Activated CD4-positive, alpha-beta T cell treated with anti-CD3 and anti-CD28 coated beads, Interleukin-2, amount 50 U/mL, for 48 hours (primary cell): ENCODE results near the gene VAC14.
"Not testable (repeated sequence)": the region's sequence is repeated elsewhere in the genome, so short reads cannot be mapped to it uniquely, and the experiment has no call there.

Experiments used
- DNase-seq, 2 experiments: peaks; one replicate each; pipeline ENCODE4 v3.0.0-alpha.2; 2020

Gene VAC14

DNA sequence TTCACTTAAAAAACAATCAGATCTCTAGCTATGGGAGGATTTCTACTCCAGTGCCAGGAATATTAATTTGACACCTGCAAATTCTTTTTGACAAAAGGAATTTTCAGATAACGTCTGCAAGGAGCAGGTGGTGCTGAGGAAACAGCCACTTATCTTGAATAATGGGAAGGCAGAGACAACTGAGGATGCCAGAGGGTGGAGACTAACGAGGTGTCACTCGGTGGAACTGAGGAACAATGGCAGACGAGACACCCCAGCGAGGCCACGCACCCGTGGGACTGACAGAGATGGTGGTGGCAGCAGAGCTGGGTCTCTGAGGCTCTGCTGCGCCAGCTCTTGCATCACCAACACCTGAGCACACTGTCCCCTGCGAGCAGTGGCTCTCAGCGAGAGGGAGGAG, 42.2 kb downstream of the VAC14 start:
- DNase-seq: no peak

DNA sequence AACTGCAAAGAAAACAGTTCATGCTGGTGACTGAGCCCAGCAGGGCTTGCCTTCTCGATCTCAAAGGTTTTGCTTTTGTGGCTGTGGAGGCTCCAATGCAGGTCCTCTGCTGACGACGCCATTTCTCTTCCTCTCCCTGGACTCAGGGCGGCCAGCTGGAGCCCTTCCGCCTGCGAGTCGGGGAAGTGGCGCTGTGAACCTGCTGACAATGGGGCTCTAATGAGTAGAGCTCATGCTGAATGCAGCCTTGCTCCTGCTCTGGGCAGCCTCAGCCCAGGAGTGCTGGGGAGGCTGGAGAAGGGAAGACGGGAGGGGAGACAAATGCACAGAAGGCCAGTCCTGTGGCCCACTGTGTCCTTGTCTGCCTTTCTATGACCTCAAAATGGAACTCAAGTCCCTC, 43.8 kb downstream of the VAC14 start:
- DNase-seq: no peak

DNA sequence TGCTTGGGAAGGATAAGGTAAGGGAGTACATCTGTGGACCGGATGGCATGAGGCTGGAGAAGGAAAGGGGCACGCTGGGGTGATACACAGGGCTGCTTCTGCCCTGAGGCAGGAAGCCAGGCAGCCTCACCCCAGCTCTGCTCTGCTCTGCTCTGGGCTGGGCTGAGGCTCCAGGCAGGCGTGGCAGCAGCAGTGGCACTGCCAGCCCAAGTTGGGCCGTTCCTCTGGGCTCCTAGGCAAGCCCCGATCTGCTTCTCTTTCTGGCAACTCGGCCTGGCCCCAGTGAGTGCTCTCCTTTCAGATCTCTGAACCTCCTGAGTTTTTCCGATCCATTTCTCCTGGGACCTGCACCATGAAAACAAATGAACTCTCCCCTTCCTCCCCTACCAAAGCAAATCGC, 44.9 kb downstream of the VAC14 start:
- no peak for DNase-seq

DNA sequence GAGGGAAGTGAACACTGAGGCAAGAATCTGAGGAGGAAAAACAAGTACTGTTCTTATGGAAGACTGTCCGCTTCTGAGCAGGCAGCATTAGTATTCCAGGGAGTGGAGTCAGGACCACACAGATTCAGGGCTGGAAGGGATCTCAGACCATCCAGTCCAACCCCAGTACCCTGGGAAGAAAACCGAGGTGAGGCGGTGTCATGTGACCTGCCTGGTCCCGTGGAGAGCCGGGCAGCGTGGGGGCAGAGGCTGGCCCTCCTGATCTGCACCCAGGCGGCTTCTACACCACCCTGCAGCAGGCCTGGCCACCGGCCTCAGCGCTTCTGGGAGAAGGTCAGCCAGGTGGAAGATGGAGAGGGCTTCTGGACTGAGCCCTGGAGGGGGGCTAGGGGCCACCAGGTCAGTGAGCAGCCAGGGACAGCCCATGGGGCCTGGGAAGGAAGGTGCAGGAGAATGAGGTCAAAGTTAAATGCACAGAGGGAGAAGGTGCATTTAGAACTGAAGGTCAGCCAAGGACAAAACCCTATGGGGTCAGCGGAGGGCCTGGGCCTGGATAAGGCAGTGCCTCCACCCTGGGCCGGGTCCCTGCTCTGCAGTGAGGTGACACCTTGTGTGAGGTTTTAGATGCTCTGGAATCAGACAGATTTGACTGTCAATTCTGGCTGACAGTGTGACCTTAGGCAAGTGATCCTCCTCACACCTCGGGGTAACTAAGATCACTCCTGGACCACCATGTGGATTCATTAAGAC, 45.9 kb downstream of the VAC14 start:
- DNase-seq: no peak

DNA sequence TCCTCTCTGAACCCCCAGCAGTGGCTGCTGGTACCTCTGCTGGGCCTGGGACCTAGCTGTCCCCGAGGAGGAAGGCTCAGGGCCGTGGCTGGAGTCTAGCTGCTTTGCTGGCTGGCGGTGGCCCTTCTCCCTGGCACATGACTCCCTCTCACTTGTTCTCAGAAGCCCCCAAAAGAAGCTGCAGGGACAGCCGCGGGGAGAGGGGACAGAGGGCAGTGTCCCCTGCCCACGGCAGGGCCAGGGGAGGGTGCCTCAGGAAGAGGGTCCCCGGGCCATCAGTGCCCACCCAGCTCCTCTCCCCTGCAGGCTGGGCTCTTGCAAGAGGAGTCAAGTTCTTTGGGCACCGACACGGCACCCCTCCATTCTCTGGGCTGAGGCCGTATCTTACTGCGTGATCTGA, 46.6 kb downstream of the VAC14 start:
- no peak for DNase-seq

DNA sequence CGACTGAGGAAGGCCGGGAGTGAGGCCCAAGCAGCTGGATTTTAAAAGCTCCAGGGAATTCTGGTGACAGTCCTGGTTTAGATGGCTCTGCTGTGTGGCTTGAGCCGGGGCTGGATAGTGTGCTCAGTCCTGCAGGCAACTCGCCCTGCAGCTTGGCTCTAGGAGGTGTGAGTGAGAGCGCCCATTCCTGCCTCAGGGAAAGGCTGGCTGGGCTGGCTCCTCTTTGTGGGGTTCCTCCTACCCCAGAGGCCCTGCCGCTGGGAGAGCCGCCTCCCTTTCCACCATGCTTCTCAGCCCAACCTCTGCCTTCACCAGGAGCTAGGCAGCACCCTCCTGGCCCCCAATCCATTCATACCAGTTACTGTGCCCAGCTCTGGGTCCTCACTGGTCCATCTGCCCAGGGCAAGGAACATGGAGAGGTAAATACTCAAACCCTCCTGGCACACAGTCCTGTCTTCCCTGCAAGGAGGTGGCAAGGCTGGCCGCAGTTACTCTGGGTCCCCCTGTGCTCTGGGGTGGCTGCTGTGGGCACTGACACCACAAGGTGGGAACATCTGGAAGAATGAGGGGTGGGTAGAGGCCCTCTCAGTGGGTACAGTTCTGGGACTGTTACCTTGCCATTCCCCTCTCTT, 47.1 kb downstream of the VAC14 start:
- DNase-seq: no peak

DNA sequence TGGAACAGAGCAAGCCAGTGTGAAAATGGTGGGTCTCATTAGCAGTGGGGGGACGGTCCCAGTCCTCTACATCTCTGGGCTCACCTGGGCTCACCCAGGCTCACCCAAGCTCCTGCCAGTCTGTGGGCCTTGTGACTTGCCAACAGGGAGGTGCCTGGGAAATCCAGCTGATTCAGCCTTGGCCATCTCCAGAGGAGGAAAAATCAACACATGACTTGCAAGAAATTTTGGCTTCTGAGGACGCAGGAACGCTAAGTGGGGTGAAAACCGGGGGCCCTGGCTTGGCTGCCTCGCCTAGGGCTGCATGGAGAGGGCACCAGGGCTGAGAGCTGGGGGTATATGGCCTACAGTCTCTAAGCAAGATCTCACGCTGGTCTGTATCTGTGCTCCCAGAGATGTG, 47.7 kb downstream of the VAC14 start:
- DNase-seq: no peak

DNA sequence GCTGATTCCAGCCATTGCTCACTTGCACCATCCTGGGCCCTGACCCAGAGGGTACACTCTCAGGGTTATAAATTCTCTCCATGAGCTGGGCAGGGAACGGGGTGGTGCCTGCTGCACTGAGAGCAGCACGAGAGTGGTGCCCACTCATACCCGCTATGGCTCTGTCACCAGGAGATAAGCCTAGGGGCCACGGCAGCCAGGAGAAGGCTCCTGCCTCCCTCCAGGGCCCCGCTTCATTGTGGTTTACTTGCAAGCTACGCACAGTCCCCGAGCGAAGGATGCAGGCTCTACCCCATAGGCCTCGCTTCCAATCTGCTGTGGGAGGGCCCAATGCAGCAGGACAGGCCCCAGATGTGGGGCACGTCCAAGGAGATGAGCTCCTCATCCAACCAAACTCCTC, 48.5 kb downstream of the VAC14 start:
- DNase-seq: no peak

DNA sequence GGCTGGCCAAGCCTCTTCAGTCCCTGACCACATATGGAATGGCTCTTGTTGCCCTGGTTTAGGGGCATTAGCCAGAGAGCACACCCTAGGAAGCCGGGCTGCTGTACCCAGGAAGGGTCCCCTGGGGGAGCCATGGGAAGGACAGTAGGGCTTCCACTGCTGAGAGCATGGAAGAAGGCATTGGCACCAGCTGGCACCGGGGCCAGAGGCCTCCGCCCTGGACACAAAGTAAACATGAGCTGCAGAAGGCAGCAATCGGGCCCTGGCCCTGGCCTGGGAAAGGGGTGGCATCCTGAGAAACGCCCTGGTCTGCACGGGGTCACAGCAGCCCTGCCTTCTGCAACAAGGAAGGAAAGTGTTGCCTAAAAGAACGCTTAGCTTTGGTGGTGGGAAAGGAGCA, 49.4 kb downstream of the VAC14 start:
- no peak for DNase-seq

DNA sequence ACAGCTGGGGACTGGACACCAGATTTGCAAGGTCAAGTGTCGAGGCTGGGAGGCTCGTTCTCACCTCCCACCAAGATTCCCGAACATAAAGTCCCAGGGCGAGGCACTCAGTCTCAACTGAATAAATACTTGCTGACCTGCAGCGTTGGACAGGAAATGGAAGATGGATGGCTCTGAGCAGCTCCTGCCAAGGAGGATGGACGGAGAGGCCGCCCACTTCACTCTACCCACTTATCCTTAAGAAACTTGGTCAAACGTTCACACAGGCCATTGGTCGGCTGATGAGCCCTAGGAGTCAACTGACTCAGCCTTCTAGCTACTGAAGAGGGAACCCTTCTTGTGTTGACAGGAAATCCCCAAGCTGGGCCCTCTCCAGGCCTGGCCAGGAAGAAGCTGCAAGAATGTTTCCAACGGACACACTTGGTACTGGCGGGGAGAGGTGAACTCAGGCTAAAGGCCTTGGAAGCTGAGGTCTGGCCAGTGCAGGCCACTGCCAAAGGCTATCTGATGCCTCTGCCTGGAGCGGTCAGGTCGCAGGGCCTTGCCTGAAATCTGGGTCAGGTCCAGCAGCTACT, 50.0 kb downstream of the VAC14 start:
- DNase-seq: no peak

DNA sequence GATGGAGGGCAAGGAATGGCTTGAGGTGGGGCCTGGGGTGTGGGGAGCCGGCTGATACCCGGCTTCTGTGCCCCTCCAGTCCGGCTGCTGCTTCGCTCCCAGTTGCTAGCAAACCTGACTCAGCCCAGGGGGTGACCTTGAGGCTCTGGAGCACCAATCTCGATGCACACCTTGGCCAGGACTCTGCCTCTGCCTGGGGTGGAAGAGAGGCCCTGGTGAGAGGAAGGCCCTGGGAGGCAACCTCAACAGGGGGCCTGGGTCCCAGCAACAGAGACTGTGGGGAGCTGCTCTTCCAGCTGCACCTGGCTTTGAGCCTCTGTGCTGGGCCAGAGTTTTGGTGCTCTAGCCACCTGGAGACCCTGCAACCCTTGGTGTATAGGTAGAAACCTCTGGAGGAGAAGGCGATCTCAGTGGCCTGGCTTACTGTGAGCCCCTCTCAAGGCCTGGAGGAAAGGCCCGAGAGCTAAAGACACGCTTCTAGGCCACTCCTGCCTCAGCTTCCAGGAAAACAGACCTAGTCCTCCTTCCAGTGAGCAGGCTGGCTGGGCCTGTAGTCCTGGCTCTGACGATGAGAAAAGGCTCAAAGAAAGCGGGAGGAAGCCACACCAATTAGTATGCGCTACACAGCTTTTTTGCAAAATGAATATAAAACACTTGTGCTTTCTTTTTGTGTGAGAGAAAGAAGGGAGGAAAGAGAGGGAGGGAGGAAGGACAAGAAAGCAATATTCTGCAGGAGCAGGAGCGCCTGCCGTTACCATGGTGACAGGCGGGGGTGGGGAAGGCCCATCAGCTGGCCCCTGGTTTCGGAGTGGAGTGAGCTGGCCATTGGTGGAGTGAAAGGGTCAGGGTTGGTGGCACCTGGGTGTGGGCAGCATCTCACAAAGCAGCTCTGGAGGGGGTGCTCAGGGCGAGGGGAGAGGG, 51.0 kb downstream of the VAC14 start:
- DNase-seq: no peak

DNA sequence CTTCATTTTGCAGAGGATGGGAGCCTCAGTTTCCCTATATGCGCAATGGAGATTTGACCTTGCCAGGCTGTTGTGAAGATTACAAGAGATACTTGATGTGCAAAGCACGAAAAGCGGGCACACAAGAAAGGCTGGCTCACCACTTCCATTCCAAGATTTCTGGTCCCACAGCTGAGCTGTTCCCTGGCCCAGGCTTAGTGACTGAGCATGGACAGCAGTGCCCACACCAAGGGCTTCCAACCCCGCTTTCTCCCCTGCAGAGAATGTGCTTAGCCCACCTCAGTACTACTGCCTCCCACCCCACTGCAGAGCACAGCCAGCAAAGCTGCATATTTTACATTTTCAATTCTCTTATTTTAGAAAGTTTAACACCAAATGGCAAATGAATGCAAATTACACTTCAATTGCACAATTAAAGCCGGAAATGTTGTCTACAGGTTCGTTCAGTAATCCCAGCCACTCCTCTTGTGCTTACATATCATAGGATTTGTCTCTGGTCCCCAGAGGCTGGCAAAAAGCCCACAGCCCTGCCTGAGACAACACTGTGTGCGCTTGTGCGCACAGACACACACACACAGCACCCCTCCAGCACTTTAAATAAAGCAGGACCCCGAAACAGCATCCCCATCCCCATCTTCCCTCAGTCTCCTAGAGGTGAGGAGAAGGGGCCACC, 51.8 kb downstream of the VAC14 start:
- DNase-seq: no peak

DNA sequence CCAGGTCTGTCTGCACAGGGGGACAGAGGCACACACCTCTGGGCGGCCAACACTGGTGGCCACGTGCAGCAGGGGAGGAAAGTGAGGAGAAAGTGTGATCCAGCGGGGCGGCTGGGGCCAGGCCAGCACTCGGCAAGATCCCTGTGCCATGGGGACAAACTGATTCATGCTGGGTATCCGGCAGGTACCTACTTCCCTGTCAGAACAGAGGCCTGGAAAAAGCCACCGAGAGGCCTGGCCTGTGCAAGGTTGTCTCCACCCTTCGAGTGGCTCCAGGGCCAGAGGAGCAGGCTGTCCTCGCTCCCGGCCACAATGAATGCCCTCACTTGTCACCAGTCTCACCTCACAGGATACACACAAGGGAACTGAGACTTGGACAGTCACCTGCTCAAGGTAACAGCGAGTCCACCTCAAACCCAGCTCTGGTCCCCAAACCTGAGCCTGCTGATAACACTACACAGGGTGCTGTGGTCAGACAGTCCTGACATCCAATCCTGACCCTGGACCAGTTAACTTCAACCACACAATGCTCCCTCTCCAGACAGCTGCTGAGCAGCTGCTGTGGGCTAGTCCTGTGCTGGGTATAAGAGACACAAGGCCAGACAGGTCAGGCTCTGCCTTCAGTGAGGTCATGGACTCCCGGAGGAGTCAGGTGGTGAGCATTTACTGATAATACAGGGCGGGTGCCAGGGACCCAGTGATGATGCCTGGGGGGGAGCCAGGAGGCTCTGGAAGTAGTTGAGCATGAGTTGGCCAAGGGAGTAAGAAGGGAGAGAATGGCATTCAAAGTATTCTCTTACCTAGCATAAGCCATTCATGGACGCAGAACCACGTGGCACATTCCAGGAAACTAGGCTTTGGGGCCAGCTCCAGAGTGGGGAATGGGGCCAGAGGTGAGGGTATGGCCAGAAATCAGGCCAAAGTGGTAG, 53.0 kb downstream of the VAC14 start:
- DNase-seq: no peak

DNA sequence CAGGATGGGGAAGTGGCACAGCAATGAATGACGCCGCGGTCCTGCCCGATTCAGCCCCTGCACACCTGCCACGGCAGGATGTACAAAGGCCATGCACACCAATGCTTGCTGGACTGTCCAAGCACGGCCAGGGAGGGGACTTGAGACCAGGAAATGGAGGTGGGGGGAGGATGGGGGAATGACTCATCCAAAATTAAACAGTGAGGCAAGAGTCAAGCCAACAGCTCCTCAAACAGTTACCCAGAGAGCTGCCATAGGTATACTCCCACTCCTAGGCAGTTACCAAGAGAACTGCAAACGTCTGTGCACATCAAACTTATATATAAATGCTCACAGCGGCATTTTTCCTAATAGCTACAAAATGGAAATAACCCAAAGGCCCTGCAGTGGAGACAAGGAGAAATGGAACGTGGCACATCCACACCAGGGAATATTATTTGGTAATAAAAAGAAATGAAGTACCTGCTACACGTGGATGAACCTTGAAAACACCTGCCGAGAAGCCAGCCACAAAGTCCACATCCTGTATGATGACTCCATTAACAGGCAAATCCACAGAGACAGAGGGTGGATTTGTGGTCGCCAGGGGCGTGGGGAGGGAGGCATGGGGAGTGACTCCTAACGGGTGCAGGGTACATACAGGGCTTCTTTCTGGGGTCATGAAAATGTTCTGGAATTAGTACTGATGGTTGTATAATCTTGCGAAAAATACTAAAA, 54.1 kb downstream of the VAC14 start:
- DNase-seq: peak in 1 of 2 experiments; percentile 16

DNA sequence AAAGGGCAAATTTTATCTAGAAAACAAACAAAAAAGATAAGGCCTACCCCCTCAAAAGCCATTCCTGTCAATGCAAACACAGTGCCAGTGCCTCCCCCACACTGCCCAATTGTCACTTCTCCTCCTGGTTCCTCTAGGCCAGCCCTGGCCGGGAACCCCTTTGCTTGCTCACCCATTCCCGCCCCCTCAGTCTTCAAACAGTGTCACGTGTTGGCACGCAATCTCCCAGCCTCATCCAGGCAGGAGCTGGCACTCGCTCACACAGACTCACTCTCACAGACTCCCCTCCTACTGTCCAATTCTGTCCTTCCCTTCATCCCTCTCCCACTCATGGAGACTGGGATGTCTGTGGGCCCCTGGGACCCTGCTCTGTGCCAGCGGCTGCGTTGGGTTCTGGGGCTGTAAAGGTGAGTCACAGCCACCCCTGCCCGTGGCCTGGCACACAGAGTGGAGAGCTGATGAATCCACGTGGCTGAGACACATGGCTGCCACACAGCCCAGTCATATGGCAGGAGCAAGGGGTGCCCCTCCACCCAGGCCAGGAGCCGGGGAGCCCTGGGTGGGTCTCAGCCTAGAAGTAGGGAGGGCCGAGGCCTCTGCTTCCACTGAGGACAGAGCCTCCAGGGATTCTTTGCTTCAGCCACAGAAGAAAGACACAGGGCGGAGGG, 54.8 kb downstream of the VAC14 start:
- no peak for DNase-seq

DNA sequence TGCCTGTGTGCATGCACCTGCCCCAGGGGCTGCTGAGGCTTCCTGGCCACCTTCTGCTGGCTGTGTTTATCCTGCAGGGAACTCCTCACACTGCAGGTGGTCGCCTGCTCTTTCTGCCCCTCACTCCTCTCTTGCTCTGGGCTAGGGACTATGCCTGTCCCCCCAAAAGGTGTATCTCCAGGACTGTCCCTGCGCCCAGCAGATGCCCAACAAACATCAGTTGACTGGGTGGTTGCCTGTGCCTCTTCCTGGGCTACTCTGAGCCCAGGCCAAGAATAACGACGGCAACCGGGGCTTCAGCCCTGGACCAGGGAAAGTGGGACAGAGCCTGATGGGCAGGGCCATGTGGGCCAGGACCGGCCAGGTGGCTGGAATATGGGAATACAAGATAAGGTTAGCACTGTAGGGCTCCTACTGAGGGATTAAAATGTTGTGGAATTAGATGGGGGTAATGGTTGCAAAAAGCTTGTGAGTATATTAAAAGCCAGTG, 55.4 kb downstream of the VAC14 start:
- no peak for DNase-seq

DNA sequence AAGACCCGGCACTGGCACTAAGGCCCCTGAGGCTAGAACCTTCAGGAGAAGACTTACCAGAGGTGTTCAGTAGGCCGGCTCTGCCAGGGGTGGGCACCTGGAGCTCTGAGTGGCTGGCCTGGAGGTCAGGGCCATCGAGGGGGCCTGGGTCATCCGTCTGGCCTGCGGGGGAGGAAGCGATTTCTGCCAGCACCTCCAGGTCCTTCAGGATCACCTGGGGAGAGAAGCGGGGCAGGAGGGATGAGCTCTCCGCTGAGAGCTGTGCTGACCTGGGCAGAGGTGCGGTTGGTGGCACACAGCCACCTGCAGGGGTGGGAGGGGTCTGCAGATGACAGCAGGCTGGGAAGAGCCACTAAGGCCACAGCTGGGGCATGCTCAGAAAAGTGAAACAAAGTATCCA, 56.6 kb downstream of the VAC14 start:
- DNase-seq: no peak

DNA sequence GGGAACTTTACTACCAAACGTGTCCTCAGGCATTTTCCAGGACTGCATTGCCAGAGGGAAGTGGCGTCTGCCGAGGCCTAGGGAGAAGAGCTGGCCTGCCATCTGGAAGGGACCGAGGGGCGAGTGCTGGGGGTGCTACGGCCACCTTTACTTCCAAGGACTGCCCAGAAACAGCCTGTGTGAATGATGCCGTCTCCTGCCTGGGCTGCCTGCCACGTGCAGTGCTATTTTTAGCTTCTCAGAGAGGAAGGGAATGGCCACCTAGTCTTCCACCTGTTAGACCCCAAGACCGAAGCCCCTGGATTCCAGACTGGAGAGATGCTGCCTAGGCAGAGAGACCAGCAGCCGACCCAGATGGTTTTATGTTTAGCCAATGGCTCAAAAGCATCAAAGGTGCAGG, 57.2 kb downstream of the VAC14 start:
- no peak for DNase-seq

DNA sequence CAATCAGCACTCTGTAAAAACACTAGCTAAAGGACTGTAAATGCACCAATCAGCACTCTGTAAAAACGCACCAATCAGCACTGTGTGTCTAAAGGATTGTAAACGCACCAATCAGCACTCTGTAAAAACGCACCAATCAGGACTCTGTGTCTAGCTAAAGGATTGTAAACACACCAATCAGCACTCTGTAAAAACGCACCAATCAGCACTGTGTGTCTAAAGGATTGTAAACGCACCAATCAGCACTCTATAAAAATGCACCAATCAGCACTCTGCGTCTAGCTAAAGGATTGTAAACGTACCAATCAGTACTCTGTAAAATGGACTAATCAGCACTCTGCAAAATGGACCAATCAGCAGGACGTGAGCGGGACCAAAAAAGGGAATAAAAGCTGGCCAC, 58.0 kb downstream of the VAC14 start:
- not testable (repeated sequence) for DNase-seq

DNA sequence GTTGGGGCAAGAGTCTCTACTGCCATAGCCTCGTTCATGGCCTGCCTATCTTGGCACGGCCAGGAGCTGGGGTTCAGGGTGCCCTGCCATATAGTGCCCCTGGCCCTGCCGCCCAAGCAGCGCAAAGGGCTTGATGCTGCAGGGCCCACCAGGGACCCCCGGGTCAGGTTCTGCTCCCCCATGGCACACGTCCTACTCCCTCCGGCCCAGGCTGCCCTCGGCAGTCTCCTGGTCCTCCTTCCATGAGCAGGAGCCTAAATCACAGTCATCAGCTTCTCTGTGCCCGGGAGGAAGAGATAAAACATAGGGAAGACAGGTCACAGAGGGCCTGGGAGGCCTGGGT, 59.2 kb downstream of the VAC14 start:
- no peak for DNase-seq
